GM23248 (cell line): ENCODE results near the gene CCNA1.

Experiments used
- EZH2 ChIP-seq: fragments of 200-600 bp; sonication (generic); IDR thresholded peaks from 2 replicates; pipeline ENCODE4 v1.6.1; 2018; ENCODE audit warnings: antibody characterized with exemption, mild to moderate bottlenecking; ENCODE audit not compliant: insufficient read depth, poor library complexity, severe bottlenecking
- EZH2phosphoT487 ChIP-seq: fragments of 200-600 bp; sonication (generic); IDR thresholded peaks from 2 replicates; pipeline ENCODE4 v1.6.1; 2018; ENCODE audit warnings: antibody characterized with exemption, moderate library complexity, mild to moderate bottlenecking, low read depth; ENCODE audit not compliant: insufficient read depth

- TF ChIP-seq EZH2phosphoT487 = no peak
- TF ChIP-seq EZH2 = no peak
These were observed 21.8 kb downstream of the CCNA1 start for GRCh38 chr13:36454121-36454520.
